ENCODE measurements around the gene ESPNL.
"Not testable (repeated sequence)": the region's sequence is repeated elsewhere in the genome, so short reads cannot be mapped to it uniquely, and the experiment has no call there.

Gene ESPNL

GRCh38 chr2:238170386-238171071 lies 70.4 kb downstream of the ESPNL start:
- H3K4me1 ChIP-seq (ENCODE audit: insufficient read depth, low read length, poor library complexity, severe bottlenecking) = peaks cover 25% of the 10 kb centered on the region
- H3K9me2 ChIP-seq (replicated peaks; ENCODE audit: low read depth, low read length) = no peaks in the 10 kb centered on the region
- TF ChIP-seq CTCF (conservative IDR thresholded peaks at IDR 0.05; ENCODE audit: low read length) (no peak), EZH2phosphoT487 (IDR thresholded peaks at IDR 0.05; ENCODE audit: borderline replicate concordance) (no peak)
- no peaks in the 10 kb centered on the region for H3K9me3 ChIP-seq (ENCODE audit: insufficient read depth, low read depth, low read length)
- H3K27me3 ChIP-seq (ENCODE audit: insufficient read depth, low read length, poor library complexity, severe bottlenecking) = no peaks in the 10 kb centered on the region
- peaks cover 60% of the 10 kb centered on the region; the same call in 1 of the 2 replicates for H3K36me3 ChIP-seq (ENCODE audit: insufficient read depth, low read length)
- peaks cover 9% of the 10 kb centered on the region for H3F3A ChIP-seq (ENCODE audit: low read depth)
- no peak overlapping the region for H2AFZ ChIP-seq (ENCODE audit: low read length)
- no peaks in the 10 kb centered on the region for H4K20me1 ChIP-seq (ENCODE audit: insufficient read depth, low read length, poor library complexity, severe bottlenecking)
- H3K4me3 ChIP-seq (ENCODE audit: low read length, poor library complexity, severe bottlenecking) = no peak overlapping the region
- no peak overlapping the region for H3K9ac ChIP-seq (ENCODE audit: low read depth, low read length, poor library complexity, severe bottlenecking)
- no peaks in the 10 kb centered on the region for H3K79me2 ChIP-seq (ENCODE audit: insufficient read depth, low read length)
- H3K4me2 ChIP-seq (ENCODE audit: low read depth, low read length, poor library complexity, severe bottlenecking) = no peak overlapping the region

GRCh38 chr2:238171072-238171431 lies 70.9 kb downstream of the ESPNL start:
- H3F3A ChIP-seq (ENCODE audit: low read depth); H3K4me2 ChIP-seq (ENCODE audit: low read depth, low read length, poor library complexity, severe bottlenecking); H4K20me1 ChIP-seq (ENCODE audit: insufficient read depth, low read length, poor library complexity, severe bottlenecking); H3K79me2 ChIP-seq (ENCODE audit: insufficient read depth, low read length); H3K9me2 ChIP-seq (replicated peaks; ENCODE audit: low read depth, low read length); H3K4me3 ChIP-seq (ENCODE audit: low read length, poor library complexity, severe bottlenecking); H3K9ac ChIP-seq (ENCODE audit: low read depth, low read length, poor library complexity, severe bottlenecking); H3K27me3 ChIP-seq (ENCODE audit: insufficient read depth, low read length, poor library complexity, severe bottlenecking); H2AFZ ChIP-seq (ENCODE audit: low read length); H3K9me3 ChIP-seq (ENCODE audit: insufficient read depth, low read depth, low read length): not testable (repeated sequence)
- Histone ChIP-seq H3K4me1 (ENCODE audit: insufficient read depth, low read length, poor library complexity, severe bottlenecking) (peaks cover 28% of the 10 kb centered on the region), H3K36me3 (ENCODE audit: insufficient read depth, low read length) (peaks cover 60% of the 10 kb centered on the region; the same call in 1 of the 2 replicates)

GRCh38 chr2:238171575-238172187 lies 71.5 kb downstream of the ESPNL start:
- Histone ChIP-seq H3K36me3 (ENCODE audit: insufficient read depth, low read length) (peaks cover 61% of the 10 kb centered on the region; the same call in 1 of the 2 replicates), H3F3A (ENCODE audit: low read depth) (peaks cover 9% of the 10 kb centered on the region), H4K20me1 (ENCODE audit: insufficient read depth, low read length, poor library complexity, severe bottlenecking) (no peaks in the 10 kb centered on the region), H2AFZ (ENCODE audit: low read length) (no peak overlapping the region), H3K9me3 (ENCODE audit: insufficient read depth, low read depth, low read length) (no peaks in the 10 kb centered on the region), H3K9ac (ENCODE audit: low read depth, low read length, poor library complexity, severe bottlenecking) (no peak overlapping the region), H3K9me2 (replicated peaks; ENCODE audit: low read depth, low read length) (no peaks in the 10 kb centered on the region), H3K79me2 (ENCODE audit: insufficient read depth, low read length) (no peaks in the 10 kb centered on the region), H3K4me2 (ENCODE audit: low read depth, low read length, poor library complexity, severe bottlenecking) (no peak overlapping the region), H3K4me3 (ENCODE audit: low read length, poor library complexity, severe bottlenecking) (no peak overlapping the region), H3K4me1 (ENCODE audit: insufficient read depth, low read length, poor library complexity, severe bottlenecking) (peaks cover 28% of the 10 kb centered on the region), H3K27me3 (ENCODE audit: insufficient read depth, low read length, poor library complexity, severe bottlenecking) (no peaks in the 10 kb centered on the region)
- TF ChIP-seq EZH2phosphoT487 (IDR thresholded peaks at IDR 0.05; ENCODE audit: borderline replicate concordance) = no peak
- TF ChIP-seq CTCF (conservative IDR thresholded peaks at IDR 0.05; ENCODE audit: low read length) = no peak
